Activated effector memory CD4-positive, alpha-beta T cell treated with anti-CD3 and anti-CD28 coated beads, Interleukin-2, amount 50 U/mL, for 16 hours (primary cell): ENCODE data around the gene PNRC2.
"Not testable (repeated sequence)": the region's sequence is repeated elsewhere in the genome, so short reads cannot be mapped to it uniquely, and the experiment has no call there.

ENCODE experiments used
- DNase-seq: peaks from one replicate; pipeline ENCODE4 v3.0.0-alpha.2; 2020

The PNRC2 gene

DNA sequence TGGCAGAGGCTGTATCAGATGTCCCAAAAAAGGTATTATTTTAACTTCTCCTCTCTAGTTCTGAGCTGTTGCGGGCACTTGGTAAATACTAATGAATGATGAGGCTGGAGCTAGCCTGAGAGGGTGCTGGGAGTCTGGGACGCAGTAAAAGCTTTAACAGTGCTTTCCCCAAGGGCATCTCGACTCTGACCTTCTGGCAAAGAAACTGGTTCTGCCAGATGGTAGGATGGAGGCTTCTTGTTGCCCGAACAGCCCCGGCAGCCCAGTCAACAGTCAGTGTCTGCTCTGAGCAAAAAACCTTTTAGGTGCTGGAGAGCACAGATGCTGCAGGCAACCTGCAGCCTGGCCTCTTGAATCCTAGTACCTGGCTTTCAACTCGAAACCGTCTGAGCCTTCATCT is 2.5 kb upstream of the PNRC2 start:
- DNase-seq: no peak

- not testable (repeated sequence) for DNase-seq
These were observed 1.4 kb upstream of the PNRC2 start for GRCh38 chr1:23958040-23958809.

- DNase-seq: peak; percentile 96
These were observed 693 bp upstream of the PNRC2 start for GRCh38 chr1:23958810-23959460.

DNA sequence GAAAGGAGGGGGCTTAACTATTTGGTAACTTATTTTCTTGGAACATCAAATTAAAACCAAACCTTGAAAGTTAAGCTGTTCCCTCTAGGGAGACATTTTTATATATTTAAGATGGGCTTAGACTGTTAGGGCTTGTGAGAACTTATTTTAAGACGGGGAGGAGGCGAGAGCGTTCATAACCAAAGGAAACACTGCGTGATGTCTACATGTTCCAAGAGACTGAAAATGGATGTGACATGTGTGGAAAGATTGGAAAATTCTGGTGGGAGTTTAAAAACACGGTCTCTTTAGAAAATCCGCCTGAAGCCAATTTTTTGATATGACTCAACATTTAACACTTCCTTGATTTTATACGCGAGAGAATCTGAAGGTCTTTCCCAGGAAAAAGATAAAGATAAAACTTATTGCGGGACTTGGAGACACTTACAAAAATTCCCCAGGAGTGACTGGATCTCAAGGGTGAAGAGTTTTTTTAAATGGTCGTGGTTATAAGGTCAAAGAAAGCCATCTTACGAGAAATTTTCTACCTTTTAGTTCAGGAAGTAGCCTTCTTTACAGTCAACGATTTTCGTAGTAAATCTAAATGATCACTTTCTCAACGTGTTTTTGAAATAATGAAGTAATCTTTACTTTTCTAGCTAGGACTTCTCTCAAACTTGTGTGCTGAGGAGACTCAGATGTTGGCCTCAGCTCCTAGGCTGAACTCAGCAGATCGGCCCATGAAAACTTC is 828 bp downstream of the PNRC2 start:
- no peak for DNase-seq

DNA sequence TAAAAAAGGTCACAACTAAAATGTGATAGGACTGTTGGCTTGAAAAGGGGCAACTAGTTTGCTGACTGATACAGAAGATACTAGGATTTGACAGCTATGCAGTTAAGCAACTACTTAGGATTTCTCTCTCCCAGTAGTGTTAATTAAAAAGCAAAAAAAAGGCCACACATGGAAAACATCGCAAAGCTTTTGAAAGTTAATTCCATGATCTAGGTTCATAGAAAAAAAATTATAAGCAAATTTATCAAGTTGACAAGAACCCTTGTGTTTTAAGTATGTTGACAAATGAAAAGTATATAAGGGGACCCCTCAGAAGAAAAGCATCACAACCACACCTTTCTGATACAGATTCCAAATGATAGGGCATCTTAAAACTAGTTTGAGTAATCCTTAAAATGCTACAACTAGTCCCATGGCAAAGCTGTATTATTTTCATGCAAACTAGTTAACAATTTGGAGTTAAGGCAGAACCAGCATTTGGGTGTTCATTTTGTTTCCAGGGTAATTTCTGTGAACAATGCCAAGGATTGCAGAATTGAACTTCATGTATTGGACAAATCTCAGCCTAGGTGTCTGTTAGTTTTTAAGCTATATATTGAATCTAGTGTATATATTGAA is 4.1 kb downstream of the PNRC2 start:
- DNase-seq: no peak

GRCh38 chr1:23964235-23964668 is 4.6 kb downstream of the PNRC2 start:
- DNase-seq: no peak

DNA sequence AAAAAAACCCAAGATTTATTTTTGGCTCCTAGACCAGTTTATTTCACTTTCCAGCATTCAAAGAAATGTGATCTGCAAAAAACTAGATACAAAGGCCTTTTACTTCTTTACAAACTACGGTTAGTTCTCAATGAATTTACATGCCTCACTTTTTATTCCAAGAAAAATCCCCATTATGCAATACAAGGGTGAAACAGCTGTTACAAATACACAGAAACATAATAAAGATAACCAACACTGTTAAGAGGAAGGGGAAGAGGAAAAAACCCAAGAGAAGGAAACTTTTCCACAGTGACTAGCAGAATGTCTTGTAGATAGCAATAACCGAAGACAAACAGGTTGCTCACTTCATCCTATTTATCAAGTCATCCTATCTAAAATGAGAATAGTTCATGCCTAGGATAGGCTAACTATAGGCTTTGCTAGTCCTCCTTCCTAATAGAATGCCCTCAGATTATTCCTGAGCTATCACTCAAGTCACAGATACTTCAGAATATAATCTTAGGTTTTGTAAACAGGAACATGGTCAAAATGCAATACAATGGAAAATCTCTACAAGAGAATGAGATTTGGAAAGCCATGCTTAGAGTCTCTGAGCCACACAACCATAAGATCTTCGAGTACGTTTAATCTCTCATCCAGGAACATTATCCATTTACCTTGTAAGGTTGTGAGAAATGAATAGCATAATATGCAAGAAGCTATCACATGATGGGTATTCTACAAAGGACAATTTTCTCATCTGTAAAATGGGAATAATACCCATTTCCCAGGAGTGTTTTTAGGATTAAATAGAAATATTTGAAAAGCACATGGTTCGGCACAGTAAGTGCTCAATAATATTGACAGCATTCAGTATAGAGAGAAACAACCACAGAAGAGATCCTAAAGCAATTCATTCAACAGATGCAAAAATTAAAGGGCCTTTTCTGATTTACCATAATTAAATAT is 5.4 kb downstream of the PNRC2 start:
- no peak for DNase-seq

DNA sequence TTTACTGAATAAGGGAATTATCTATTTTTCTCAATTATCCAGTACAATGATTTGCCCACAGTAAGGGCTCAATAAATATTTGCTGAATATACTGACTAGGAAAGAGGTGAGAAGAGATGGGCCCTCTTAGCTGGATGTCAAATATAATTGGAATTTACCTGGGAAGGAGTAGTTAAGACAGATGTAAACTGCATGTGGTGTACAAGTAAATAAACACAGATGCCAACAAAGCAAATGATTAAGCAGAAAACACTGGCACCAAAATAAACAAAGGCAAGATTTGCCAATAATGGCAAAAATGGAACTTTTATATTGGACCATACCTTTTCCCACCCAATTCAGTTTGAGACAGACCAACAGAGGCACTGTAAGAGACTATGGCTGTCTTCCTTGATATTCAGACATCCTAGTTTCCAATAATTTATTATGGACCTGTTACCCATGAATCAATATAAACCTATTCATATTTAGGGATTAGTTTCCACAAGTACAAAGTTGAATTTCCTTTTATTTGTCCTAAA is 7.4 kb downstream of the PNRC2 start:
- no peak for DNase-seq

GRCh38 chr1:23967871-23968270 is 8.2 kb downstream of the PNRC2 start:
- no peak for DNase-seq

DNA sequence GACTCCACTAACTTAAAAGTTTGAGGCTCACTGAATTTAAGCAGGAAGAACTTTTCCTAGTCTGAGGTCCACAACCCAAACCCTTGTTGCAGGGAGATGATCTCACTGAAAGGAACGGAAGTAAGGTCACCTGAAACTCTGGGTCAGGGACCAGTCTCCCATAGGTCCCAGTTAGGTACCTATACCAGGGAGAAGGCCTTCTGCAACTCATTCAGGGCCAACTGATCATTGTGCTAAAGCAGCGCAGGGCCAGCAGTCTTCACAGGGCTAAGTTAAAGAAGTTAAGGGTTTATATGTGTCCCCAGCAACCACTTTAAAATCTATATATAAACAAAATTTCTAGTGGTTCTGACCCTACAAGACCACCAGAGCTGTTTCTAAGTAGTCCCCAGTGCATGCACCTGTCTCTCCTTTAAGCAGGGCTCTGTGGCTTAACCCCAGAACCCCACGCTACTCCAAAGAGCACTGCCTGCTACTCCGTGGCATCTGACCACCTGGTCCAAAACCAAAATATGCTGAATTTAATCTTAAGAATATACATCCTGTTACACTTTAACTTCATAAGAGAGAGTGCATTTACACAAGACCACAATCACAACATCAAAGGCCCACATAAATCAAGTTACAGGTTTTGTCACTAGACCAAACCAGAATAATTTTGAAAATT is 17.7 kb downstream of the PNRC2 start:
- no peak for DNase-seq

DNA sequence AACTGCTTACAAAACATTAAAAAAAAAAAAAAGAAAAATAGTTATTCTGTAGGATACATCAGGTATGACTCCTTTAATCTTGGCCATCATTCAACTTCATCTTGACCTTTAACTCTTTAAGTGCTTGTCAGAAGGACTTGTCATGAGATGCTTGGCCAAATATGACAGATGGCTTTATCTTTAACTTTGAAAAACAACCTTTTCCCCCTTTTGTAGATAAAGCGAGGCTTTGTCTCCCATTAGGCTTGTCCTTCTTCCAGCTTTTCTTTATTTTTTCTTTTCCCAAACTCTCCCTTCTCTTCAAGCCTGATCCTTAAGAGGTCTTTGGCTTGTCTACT is 18.2 kb downstream of the PNRC2 start:
- no peak for DNase-seq

DNA sequence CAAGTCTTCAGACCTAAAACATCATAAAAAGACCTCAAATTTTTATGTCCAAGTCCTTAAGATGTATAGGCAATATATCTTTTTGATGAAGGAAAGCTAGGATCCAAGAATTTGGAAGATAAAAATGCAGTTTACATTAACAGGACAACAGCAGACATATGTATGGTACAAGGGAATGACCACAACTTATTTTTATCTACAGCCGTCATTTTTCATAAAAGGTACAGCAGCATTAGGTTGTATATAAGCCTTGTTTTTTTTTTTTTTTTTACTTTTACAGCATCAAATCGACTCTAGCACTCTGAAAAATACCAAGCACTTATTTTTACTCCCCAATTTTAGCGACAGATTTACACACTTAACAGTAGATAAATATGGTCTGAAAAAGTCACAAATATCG is 19.2 kb downstream of the PNRC2 start:
- DNase-seq: no peak

- DNase-seq: no peak
These were observed 19.8 kb downstream of the PNRC2 start for GRCh38 chr1:23979387-23979880.

- DNase-seq: peak; percentile 99
These were observed 20.5 kb downstream of the PNRC2 start, which contains the start of gene SRSF10 for GRCh38 chr1:23979881-23980727. SRSF10 (minus strand) TSS chr1:23980327; CDS start chr1:23980255, 72 bp downstream.

- peak; percentile 69 for DNase-seq
These were observed 21.1 kb downstream of the PNRC2 start for GRCh38 chr1:23980728-23981070.

DNA sequence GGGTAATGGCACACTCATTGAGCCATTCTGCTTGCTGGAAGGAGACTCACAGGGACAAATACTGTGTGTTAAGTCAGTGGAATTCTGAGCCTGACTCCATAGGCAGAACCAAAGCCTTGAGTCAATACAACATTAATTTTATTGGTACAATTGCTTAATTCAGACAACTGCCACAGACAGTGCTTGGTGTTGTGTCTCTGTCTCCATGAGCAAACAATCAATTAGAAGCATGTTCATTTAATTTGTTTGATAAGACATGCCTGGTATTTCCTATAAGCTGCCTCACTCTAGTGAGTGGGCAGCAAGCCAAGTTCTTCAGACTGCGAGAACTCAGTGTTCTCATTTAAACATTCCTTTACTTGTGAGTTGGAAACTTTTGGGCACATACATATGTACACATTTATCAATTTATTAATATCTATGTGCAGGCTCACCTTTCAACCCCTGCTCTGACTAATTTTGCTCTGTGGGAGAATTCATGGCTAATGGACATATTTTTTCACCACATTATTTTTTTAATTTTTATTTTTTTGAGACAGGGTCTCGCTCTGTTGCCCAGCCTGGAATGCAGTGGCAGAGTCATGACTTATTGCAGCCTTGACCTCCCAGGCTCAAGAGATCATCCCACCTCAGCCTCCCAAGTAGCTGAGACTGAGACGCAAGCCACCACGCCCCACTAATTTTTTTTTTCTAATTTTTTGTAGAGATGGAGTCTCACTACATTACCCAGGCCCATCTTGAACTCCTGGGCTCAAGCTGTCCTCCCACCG is 25.0 kb downstream of the PNRC2 start:
- DNase-seq: no peak

GRCh38 chr1:23987038-23987437 is 27.4 kb downstream of the PNRC2 start:
- not testable (repeated sequence) for DNase-seq

DNA sequence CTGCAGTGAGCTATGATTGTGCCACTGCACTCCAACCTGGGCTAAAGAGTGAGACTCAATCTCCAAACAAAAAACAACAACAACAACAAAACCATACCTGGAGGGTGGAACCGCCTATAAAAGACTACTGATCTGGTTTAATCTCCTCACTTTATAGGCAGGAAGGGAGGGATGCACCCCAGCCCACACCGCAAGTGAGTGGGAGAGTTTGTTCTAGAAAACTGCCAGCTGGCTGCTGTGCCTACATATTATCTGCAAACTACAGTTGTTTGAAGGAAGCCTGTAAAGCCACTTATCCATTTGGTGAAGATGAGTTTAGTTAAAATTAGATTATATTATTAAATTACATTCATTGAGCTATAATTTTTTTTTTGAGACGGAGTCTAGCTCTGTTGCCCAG is 29.6 kb downstream of the PNRC2 start:
- DNase-seq: no peak

DNA sequence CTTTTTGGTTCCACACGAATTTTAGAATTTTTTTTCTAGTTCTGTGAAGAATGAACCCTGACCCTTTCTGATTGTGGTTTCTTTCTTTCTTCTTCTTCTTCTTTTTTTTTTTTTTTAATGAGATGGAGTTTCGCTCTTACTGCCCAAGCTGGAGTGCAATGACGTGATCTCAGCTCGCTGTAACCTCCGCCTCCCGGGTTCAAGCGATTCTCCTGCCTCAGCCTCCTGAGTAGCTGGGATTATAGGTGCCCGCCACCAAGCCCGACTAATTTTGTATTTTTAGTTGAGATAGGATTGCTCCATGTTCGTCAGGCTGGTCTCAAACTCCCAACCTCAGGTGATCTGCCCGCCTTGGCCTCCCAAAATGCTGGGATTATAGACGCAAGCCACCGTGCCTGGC is 32.4 kb downstream of the PNRC2 start:
- not testable (repeated sequence) for DNase-seq

GRCh38 chr1:23995431-23995837 is 35.8 kb downstream of the PNRC2 start:
- DNase-seq: no peak
